Neural cell (in vitro differentiated cells): ENCODE data around the gene MYBBP1A. TPM values are rescaled to one million over a fixed set of nuclear protein-coding genes. Genes with fewer than 3 reads are reported as not detected.

Source experiments
- H2AFZ ChIP-seq: fragments of 200-600, 300-800 bp; sonication (generic), shearing (Covaris generic); 2 replicates; pipeline ENCODE4 v1.6.0; 2014; ENCODE audit warnings: low read depth, mild to moderate bottlenecking, antibody characterized with exemption, low read length, moderate library complexity
- H3F3A ChIP-seq: fragments of 200-600 bp; shearing (Covaris generic); 2 replicates; pipeline ENCODE4 v1.6.1; 2016; ENCODE audit warnings: mild to moderate bottlenecking, moderate library complexity, mixed read lengths, antibody characterized with exemption, low read length; ENCODE audit not compliant: insufficient read depth, poor library complexity, severe bottlenecking
- H3K27ac ChIP-seq: fragments of 200-600, 300-800 bp; sonication (generic), shearing (Covaris generic); 2 replicates; pipeline ENCODE4 v1.5.1; 2014; ENCODE audit warnings: mild to moderate bottlenecking, low read length, moderate library complexity
- H3K27me3 ChIP-seq: fragments of 300-800, 200-600 bp; sonication (generic), shearing (Covaris generic); 2 replicates; pipeline ENCODE4 v1.6.0; 2014; ENCODE audit warnings: mild to moderate bottlenecking, low read depth, low read length, moderate library complexity; ENCODE audit not compliant: insufficient read depth
- H3K36me3 ChIP-seq: fragments of 300-800, 200-600 bp; sonication (generic), shearing (Covaris generic); 2 replicates; pipeline ENCODE4 v1.5.1; 2014; ENCODE audit warnings: mild to moderate bottlenecking, antibody characterized with exemption, low read length, moderate library complexity; ENCODE audit not compliant: insufficient read depth
- H3K4me2 ChIP-seq: fragments of 300-800, 200-600 bp; sonication (generic), shearing (Covaris generic); 2 replicates; pipeline ENCODE4 v1.6.0; 2014; ENCODE audit warnings: mild to moderate bottlenecking, low read length
- H3K4me3 ChIP-seq: fragments of 300-800, 200-600 bp; sonication (generic), shearing (Covaris generic); 2 replicates; pipeline ENCODE4 v1.5.1; 2014; ENCODE audit warnings: mild to moderate bottlenecking, low read length, moderate library complexity
- H3K79me2 ChIP-seq: fragments of 200-600 bp; shearing (Covaris generic); replicated peaks from 2 replicates; pipeline ENCODE4 v1.6.0; 2014; ENCODE audit warnings: mild to moderate bottlenecking, low read length, moderate library complexity; ENCODE audit not compliant: insufficient read depth
- H3K9ac ChIP-seq: fragments of 300-800, 200-600 bp; sonication (generic), shearing (Covaris generic); 2 replicates; pipeline ENCODE4 v1.6.1; 2016; ENCODE audit warnings: mild to moderate bottlenecking, low read length, mixed read lengths
- H3K9me2 ChIP-seq: fragments of 200-600 bp; shearing (Covaris generic); 2 replicates; pipeline ENCODE4 v1.6.1; 2016; ENCODE audit warnings: mild to moderate bottlenecking, low read length, mixed read lengths; ENCODE audit not compliant: insufficient read depth
- H3K9me3 ChIP-seq: fragments of 200-600, 300-800 bp; sonication (generic), shearing (Covaris generic); 2 replicates; pipeline ENCODE4 v1.6.1; 2016; ENCODE audit warnings: mild to moderate bottlenecking, mixed run types, low read length, moderate library complexity, mixed read lengths
- H4K20me1 ChIP-seq: fragments of 200-600 bp; shearing (Covaris generic); 2 replicates; pipeline ENCODE4 v1.6.1; 2016; ENCODE audit warnings: mild to moderate bottlenecking, mixed run types; ENCODE audit not compliant: insufficient read depth
- EP300 ChIP-seq: fragments of 450-650 bp; conservative IDR thresholded peaks from 2 replicates; pipeline ENCODE4 v1.6.1; 2014; ENCODE audit warnings: antibody characterized with exemption, mild to moderate bottlenecking, moderate library complexity; ENCODE audit not compliant: poor library complexity, severe bottlenecking
- EZH2 ChIP-seq: fragments of 200-600, 300-800 bp; shearing (Covaris generic), sonication (generic); IDR thresholded peaks from 2 replicates; pipeline ENCODE4 v1.6.1; 2014; ENCODE audit warnings: antibody characterized with exemption, low read length, borderline replicate concordance, mild to moderate bottlenecking; ENCODE audit not compliant: insufficient read depth, poor library complexity, severe bottlenecking
- MXI1 ChIP-seq: fragments of 450-650 bp; conservative IDR thresholded peaks from 2 replicates; pipeline ENCODE4 v1.6.1; 2014; ENCODE audit warnings: antibody characterized with exemption, mild to moderate bottlenecking; ENCODE audit not compliant: poor library complexity, severe bottlenecking
- POLR2AphosphoS5 ChIP-seq: IDR thresholded peaks from 2 replicates; pipeline ENCODE4 v1.6.1; 2012
- RAD21 ChIP-seq: fragments of 450-650 bp; conservative IDR thresholded peaks from 2 replicates; pipeline ENCODE4 v1.6.1; 2014; ENCODE audit warnings: antibody characterized with exemption, mild to moderate bottlenecking, moderate library complexity
- SMC3 ChIP-seq: fragments of 450-650 bp; conservative IDR thresholded peaks from 2 replicates; pipeline ENCODE4 v1.6.1; 2014; ENCODE audit warnings: antibody characterized with exemption, mild to moderate bottlenecking, moderate library complexity; ENCODE audit not compliant: poor library complexity
- TAF1 ChIP-seq: IDR thresholded peaks from 2 replicates; pipeline ENCODE4 v1.6.1; 2012; ENCODE audit warnings: low read depth
- polyA plus RNA-seq: library from polyadenylated mRNA; depleted of rRNA; stranded (reverse); fragments of >200 nt; gene quantifications from 2 replicates; pipeline ENCODE4 v1.2.3, GENCODE V29; 2014
- TF ChIP-seq, protein P1 (sequence below): IDR thresholded peaks from 2 replicates; pipeline ENCODE4 v1.6.1; 2012; ENCODE audit warnings: borderline replicate concordance
- TF ChIP-seq, protein P2 (sequence below): fragments of 450-650 bp; IDR thresholded peaks from 2 replicates; pipeline ENCODE4 v1.5.1; 2014; ENCODE audit warnings: antibody characterized with exemption, mild to moderate bottlenecking, moderate library complexity; ENCODE audit not compliant: poor library complexity, severe bottlenecking

MYBBP1A gene
- polyA plus RNA-seq, 1 donor from 2014 or later, result 15.6 TPM

DNA sequence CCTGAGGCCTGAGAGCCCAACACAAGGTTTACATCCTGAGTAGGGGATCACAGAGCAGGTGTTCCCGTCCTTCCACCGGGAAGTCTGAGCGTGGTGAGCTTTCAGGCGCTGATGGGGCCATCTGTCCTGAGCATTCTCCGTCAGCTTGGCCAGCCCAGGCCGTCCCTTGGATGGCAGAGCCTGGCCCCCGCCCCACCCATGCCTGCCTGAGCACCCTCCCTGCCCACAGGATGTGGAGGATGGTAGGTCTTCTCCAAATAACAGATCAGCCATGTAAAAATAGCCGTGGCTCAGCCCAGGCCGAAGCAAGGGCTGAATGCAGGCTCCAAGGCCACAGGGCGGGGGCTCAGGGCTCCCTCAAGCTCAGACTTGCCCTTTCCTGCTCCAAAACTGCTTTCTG lies 36.3 kb downstream of the MYBBP1A start:
- TF ChIP-seq POLR2AphosphoS5 (no peak), MXI1 (no peak), EZH2 (no peak), RAD21 (no peak), TAF1 (no peak), EP300 (no peak)
- TF ChIP-seq, protein P1, sequence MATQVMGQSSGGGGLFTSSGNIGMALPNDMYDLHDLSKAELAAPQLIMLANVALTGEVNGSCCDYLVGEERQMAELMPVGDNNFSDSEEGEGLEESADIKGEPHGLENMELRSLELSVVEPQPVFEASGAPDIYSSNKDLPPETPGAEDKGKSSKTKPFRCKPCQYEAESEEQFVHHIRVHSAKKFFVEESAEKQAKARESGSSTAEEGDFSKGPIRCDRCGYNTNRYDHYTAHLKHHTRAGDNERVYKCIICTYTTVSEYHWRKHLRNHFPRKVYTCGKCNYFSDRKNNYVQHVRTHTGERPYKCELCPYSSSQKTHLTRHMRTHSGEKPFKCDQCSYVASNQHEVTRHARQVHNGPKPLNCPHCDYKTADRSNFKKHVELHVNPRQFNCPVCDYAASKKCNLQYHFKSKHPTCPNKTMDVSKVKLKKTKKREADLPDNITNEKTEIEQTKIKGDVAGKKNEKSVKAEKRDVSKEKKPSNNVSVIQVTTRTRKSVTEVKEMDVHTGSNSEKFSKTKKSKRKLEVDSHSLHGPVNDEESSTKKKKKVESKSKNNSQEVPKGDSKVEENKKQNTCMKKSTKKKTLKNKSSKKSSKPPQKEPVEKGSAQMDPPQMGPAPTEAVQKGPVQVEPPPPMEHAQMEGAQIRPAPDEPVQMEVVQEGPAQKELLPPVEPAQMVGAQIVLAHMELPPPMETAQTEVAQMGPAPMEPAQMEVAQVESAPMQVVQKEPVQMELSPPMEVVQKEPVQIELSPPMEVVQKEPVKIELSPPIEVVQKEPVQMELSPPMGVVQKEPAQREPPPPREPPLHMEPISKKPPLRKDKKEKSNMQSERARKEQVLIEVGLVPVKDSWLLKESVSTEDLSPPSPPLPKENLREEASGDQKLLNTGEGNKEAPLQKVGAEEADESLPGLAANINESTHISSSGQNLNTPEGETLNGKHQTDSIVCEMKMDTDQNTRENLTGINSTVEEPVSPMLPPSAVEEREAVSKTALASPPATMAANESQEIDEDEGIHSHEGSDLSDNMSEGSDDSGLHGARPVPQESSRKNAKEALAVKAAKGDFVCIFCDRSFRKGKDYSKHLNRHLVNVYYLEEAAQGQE, result no peak
- Histone ChIP-seq H3K27me3 (no peaks in the 10 kb centered on the region), H3K4me2 (no peak overlapping the region), H3K9ac (no peak overlapping the region), H3K9me3 (no peaks in the 10 kb centered on the region), H3K4me3 (no peak overlapping the region), H3F3A (no peaks in the 10 kb centered on the region), H4K20me1 (no peaks in the 10 kb centered on the region), H2AFZ (no peak overlapping the region), H3K79me2 (no peaks in the 10 kb centered on the region), H3K27ac (no peak overlapping the region), H3K36me3 (no peaks in the 10 kb centered on the region), H3K9me2 (no peaks in the 10 kb centered on the region)

DNA sequence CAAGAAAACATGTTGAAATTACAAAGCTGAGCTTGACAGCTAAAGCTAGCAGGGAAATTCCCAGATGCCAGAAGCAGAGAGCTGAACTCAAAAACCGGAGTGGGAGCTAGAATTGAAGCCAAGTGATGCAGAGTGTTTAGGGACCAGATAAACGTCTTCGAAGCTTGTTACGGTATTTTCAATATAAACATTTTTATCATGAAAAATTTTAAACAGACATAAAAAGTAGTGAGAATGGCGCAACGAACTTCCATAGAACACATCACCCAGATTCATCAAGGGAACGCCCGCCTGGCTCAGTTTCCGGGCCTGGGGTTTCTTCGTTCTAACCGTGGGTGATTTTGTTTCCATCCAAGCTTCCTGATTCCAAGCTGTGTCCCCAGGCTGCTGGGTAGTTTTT lies 38.4 kb downstream of the MYBBP1A start:
- Histone ChIP-seq H3K4me3 (no peak overlapping the region), H3K27me3 (no peaks in the 10 kb centered on the region), H4K20me1 (no peaks in the 10 kb centered on the region), H3K9me3 (no peaks in the 10 kb centered on the region), H3K79me2 (no peaks in the 10 kb centered on the region), H2AFZ (no peak overlapping the region), H3K4me2 (no peak overlapping the region), H3K27ac (no peak overlapping the region), H3K36me3 (no peaks in the 10 kb centered on the region), H3K9me2 (no peaks in the 10 kb centered on the region), H3F3A (no peaks in the 10 kb centered on the region), H3K9ac (no peak overlapping the region)
- no peak for TF ChIP-seq EZH2
- no peak for TF ChIP-seq POLR2AphosphoS5
- TF ChIP-seq TAF1, result no peak
- TF ChIP-seq RAD21, result no peak
- TF ChIP-seq SMC3, result no peak
- TF ChIP-seq, protein P1, result no peak
- no peak for TF ChIP-seq MXI1
- TF ChIP-seq, protein P2, sequence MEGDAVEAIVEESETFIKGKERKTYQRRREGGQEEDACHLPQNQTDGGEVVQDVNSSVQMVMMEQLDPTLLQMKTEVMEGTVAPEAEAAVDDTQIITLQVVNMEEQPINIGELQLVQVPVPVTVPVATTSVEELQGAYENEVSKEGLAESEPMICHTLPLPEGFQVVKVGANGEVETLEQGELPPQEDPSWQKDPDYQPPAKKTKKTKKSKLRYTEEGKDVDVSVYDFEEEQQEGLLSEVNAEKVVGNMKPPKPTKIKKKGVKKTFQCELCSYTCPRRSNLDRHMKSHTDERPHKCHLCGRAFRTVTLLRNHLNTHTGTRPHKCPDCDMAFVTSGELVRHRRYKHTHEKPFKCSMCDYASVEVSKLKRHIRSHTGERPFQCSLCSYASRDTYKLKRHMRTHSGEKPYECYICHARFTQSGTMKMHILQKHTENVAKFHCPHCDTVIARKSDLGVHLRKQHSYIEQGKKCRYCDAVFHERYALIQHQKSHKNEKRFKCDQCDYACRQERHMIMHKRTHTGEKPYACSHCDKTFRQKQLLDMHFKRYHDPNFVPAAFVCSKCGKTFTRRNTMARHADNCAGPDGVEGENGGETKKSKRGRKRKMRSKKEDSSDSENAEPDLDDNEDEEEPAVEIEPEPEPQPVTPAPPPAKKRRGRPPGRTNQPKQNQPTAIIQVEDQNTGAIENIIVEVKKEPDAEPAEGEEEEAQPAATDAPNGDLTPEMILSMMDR, result no peak
